ENCODE results near the gene CCL7. TPM values are rescaled to one million over a fixed set of nuclear protein-coding genes. Genes with fewer than 3 reads are reported as not detected.

CCL7 gene
- total RNA-seq, 1 experiment from 2014 or later: 0.31 TPM

- H3K4me3 ChIP-seq (ENCODE audit: low read depth in 2 of 2, low read length in 2 of 2): no peak overlapping the region
- POLR2A ChIA-PET: no interaction called here
- in situ Hi-C loops (cut with HindIII; ENCODE audit: low pct_unique_long_range_greater_than_20kb, low sequenced_read_pairs) (no loop called here), intact Hi-C loops (cut with micrococcal nuclease; ENCODE audit: unreplicated experiment) (no loop called here)
- no TSS peak for BruUV-seq (replicated peaks)
- DNase-seq (ENCODE audit: low read depth, low spot score) (no peak), ATAC-seq (no peak)
- TF ChIP-seq POLR2AphosphoS5 (IDR thresholded peaks at IDR 0.05; ENCODE audit: low read depth, low read length) (no peak), SIN3A (IDR thresholded peaks at IDR 0.05; ENCODE audit: borderline replicate concordance, insufficient read depth, low read depth, low read length) (no peak), TCF7L2 (IDR thresholded peaks at IDR 0.05; ENCODE audit: low read depth, low read length) (no peak), CTCF (IDR thresholded peaks at IDR 0.05) (no peak), REST (IDR thresholded peaks at IDR 0.05; ENCODE audit: insufficient read depth in 1 of 2, low read depth in 2 of 2, low read length in 1 of 2) (peak; percentile 51 to 65; a peak in 3 of 4 replicates)
- CTCF ChIA-PET: interaction anchor here (1.8 kb wide), 1 partner anchor 124 kb away, joined by 7 read pairs; no protein-coding TSS in a partner anchor
- H3K27ac ChIP-seq (ENCODE audit: low read length): peak overlapping the region; percentile 78
- H3K9me3 ChIP-seq (ENCODE audit: control insufficient read depth, insufficient read depth, low read depth, low read length): no peaks in the 10 kb centered on the region
- peaks cover 47% of the 10 kb centered on the region for H3K4me1 ChIP-seq (ENCODE audit: control insufficient read depth, insufficient read depth, low read length)
- H3K36me3 ChIP-seq (ENCODE audit: control insufficient read depth, insufficient read depth, low read length): no peaks in the 10 kb centered on the region
- no peaks in the 10 kb centered on the region for H3K27me3 ChIP-seq (ENCODE audit: control insufficient read depth, insufficient read depth, low read length)
These were observed 32.6 kb upstream of the CCL7 start for GRCh38 chr17:34237458-34237857.

GRCh38 chr17:34241062-34241461 is 29.0 kb upstream of the CCL7 start:
- no peaks in the 10 kb centered on the region for H3K36me3 ChIP-seq (ENCODE audit: control insufficient read depth, insufficient read depth, low read length)
- no peaks in the 10 kb centered on the region for H3K27me3 ChIP-seq (ENCODE audit: control insufficient read depth, insufficient read depth, low read length)
- DNase-seq (ENCODE audit: low read depth, low spot score) (no peak), ATAC-seq (peak; percentile 42; the same call in 1 of the 2 replicates)
- intact Hi-C loops (cut with micrococcal nuclease; ENCODE audit: unreplicated experiment) (no loop called here), in situ Hi-C loops (cut with HindIII; ENCODE audit: low pct_unique_long_range_greater_than_20kb, low sequenced_read_pairs) (no loop called here)
- TF ChIP-seq TCF7L2 (IDR thresholded peaks at IDR 0.05; ENCODE audit: low read depth, low read length) (no peak), SIN3A (IDR thresholded peaks at IDR 0.05; ENCODE audit: borderline replicate concordance, insufficient read depth, low read depth, low read length) (no peak), CTCF (IDR thresholded peaks at IDR 0.05) (no peak), REST (IDR thresholded peaks at IDR 0.05; ENCODE audit: insufficient read depth in 1 of 2, low read depth in 2 of 2, low read length in 1 of 2) (no peak), POLR2AphosphoS5 (IDR thresholded peaks at IDR 0.05; ENCODE audit: low read depth, low read length) (no peak)
- no peak overlapping the region for H3K4me3 ChIP-seq (ENCODE audit: low read depth in 2 of 2, low read length in 2 of 2)
- H3K9me3 ChIP-seq (ENCODE audit: control insufficient read depth, insufficient read depth, low read depth, low read length): no peaks in the 10 kb centered on the region
- H3K27ac ChIP-seq (ENCODE audit: low read length): peak overlapping the region; percentile 58
- ChIA-PET CTCF (no interaction called here), POLR2A (no interaction called here)
- BruUV-seq (replicated peaks): no TSS peak
- peaks cover 27% of the 10 kb centered on the region for H3K4me1 ChIP-seq (ENCODE audit: control insufficient read depth, insufficient read depth, low read length)
